NOMO-1 treated with DMSO at 0.1 percent for 48 hours (cell line): Measurements from ENCODE around the gene RACGAP1.

Experiments
- DNase-seq: peaks from one replicate; lab custom pipeline; 2025; ENCODE audit not compliant: unreplicated experiment; lab: John Stamatoyannopoulos, UW

The RACGAP1 gene

DNA sequence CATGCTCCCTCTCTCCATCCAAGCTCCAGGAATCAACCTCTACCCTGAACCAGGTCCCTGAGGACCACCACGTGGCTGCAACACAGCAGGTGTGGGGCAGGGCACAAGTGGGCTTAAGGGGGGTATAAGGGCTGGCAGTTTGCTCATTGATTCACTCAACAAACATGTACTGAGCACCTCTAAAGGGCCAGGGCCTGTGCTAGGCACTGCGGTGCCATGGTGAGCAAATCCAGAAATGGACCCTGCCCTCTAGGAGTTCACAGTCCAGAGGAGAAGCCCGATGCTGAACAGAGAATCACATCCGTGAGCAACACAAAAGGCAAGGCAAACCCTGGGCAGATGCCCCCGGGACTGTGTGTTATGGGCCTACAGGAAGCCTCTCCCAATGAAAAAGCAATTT is 81.2 kb downstream of the RACGAP1 start:
- no peak for DNase-seq

DNA sequence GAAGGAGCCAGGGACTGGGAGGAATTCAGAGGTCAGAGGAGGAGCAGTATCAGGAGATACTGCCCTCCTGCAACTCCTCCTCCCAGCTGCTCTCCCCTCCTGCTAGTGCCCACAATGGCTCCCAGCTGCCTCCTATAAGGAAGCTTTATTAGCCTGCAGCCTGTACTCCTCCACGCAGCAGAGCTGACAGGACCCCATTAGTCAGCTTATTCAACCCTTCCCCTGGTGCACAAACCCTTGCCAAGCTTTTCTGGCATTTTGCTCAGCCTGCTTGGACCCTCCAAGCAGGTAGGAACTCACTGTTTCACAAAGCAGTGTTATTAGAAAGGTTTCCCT is 81.7 kb downstream of the RACGAP1 start:
- no peak for DNase-seq

DNA sequence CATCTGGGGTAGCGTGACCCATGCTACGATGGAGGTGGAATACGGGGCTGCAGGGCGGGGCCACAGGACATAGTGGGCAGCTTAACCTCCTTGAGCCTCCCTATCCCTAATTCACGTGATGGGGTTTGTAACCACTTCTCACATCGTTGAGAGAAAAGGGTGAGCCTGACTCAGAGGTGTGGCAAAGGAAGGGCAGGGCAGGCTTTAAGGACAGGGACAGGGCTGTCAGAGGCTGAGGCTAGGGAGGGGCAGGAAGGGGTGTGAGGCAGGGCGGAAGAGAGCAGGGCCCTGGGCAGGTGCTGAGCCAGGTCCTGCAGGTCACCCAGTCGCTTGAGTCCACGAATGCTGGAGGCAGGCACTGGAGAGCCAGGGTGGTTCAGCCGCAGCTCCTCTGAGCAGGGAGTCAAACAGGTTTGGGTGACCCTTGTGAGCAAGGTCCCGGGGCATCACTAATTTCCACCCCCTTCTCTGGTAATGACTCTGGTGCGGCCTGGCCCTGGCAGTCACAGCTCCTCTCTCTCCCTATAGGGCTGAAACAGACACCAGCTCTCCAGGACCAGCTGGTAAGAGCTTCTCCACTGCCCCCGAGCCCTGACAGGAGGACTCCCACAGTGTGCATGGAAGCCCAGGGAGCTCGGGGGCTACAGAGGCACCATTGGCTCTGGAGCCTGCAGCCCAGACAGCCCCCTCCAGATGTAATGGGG is 82.2 kb downstream of the RACGAP1 start:
- no peak for DNase-seq

DNA sequence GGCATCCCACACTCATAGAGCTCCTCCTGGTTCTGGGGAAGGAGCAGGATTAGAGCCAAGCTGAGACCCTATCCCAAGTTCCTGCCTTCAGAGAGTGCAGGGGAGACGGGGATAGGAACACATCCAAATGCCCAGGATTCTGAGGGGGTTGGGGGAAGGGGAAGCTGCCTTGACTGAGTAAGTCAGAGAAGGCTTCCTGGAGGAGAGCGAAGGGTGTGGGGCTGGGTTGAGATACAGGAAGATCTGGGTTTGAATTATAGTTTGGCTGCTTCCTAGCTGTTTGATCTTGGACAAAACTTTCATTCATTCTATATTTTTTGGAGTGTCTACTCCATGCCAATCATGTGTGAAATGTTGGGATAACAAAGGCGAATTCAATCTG is 82.8 kb downstream of the RACGAP1 start:
- no peak for DNase-seq

DNA sequence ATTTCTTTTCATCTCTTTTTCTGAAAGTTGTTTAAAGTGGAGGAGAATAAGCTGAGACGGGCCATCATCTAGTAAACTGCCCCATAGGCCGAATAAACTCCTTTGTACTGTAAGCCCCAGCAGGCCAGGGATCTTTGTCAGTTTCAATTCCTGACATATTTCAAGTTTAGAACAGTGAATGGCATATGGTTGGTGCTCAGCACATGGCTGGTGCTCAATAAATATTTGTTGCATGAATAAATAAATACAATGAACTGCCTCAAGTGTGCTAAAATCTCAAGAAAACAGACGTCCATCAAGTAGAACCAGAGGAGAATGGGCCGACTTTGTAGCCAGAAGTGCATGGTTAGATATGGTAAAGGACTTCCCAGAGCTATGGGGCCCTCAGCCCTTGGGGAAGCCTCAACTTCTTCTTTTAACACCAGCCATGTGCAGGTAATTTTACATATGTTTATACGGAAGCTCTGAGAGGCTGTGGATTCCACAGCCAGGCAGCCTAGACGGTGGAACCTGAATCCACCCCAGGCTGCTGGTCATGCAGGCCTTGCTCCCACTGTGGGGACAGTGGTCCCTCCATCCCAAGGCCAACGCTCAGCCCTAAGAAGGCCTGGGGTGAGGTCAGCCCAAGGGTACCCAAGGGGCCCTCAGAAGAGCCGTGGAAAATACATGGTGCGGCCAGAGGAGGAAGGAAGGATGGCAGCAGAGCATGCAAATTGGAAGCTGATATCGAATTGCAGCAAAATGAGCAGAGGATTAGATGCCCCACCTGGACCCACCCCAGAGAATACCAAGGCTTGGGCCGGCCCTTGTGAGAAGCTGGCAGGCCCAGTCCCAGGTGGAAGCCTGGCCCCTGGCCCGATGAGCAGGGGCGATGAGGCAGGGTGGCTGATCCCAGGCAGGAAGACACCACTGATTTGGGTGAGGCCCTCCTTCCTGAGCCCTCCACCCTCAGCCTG is 83.5 kb downstream of the RACGAP1 start:
- no peak for DNase-seq

DNA sequence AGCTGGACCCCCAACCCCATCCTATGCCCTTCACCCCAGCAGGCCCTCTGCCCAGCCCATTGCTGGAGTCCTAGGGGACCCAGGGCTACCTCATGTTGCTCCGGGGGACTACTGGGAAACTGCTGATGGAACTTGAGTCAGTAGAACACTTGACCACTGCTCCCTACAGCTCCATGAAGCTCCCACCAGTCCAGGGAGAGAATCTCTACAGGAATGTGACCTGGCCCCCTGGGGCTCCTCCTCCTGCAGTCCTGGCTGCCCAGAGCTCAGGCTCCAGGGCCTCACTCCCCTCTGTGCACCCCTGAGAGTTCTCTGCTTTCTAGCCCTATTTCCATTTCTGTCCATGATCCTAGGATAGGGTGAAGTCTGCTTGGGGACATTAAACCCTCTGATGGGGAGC is 85.6 kb downstream of the RACGAP1 start:
- no peak for DNase-seq

DNA sequence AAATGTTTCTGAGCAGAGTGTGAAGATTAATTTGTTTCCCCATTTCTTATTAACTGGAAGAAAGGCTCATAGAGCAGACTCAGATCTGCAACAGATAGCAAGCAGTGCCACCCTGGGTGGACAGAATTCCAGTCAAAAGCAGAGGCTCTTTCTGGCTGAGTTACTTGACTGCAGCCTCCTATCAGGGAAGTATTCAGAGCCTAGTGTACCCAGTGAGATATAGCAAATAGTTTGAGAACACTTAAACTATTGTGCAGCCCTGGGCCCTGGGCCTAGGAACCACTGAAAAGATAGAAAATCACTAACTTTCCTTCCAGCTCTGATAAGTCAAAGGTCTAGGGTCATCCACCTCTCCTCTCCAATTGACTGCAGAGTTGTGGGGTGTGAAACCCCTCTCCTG is 86.0 kb downstream of the RACGAP1 start:
- no peak for DNase-seq
